Fibroblast of lung (primary cell): ENCODE results near the gene DYSF.

ENCODE experiments used
- EZH2 ChIP-seq: IDR thresholded peaks from 2 replicates; pipeline ENCODE4 v1.5.1; 2012; ENCODE audit warnings: low read length, control low read depth, mild to moderate bottlenecking; ENCODE audit errors: missing control alignments
- TF ChIP-seq, protein P1 (sequence below), 2 donors: IDR thresholded peaks in 1 of 2; conservative IDR thresholded peaks in 1 of 2; 1 replicate in 1 of 2; 2 replicates in 1 of 2; pipeline ENCODE4 v1.5.1; 2011 to 2012; ENCODE audit warnings: low read length in 2 of 2, control low read depth in 1 of 2, inconsistent platforms in 1 of 2, low read depth in 1 of 2, mild to moderate bottlenecking in 1 of 2

GRCh38 chr2:71559080-71559827, 105.9 kb downstream of the DYSF start:
- TF ChIP-seq, protein P1, sequence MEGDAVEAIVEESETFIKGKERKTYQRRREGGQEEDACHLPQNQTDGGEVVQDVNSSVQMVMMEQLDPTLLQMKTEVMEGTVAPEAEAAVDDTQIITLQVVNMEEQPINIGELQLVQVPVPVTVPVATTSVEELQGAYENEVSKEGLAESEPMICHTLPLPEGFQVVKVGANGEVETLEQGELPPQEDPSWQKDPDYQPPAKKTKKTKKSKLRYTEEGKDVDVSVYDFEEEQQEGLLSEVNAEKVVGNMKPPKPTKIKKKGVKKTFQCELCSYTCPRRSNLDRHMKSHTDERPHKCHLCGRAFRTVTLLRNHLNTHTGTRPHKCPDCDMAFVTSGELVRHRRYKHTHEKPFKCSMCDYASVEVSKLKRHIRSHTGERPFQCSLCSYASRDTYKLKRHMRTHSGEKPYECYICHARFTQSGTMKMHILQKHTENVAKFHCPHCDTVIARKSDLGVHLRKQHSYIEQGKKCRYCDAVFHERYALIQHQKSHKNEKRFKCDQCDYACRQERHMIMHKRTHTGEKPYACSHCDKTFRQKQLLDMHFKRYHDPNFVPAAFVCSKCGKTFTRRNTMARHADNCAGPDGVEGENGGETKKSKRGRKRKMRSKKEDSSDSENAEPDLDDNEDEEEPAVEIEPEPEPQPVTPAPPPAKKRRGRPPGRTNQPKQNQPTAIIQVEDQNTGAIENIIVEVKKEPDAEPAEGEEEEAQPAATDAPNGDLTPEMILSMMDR (conservative IDR thresholded peaks at IDR 0.05 in 1 of 2, IDR thresholded peaks at IDR 0.05 in 1 of 2; ENCODE audit: low read depth in 1 of 2, low read length in 2 of 2) = no peak
- no peak for TF ChIP-seq EZH2
